HEK293 (cell line): ENCODE measurements around the gene PKIB.

Experiments used
- CTCF ChIA-PET: fragments of 350-600 bp; formaldehyde crosslinking; extraction: SDS; loops from one replicate; lab custom pipeline; 2021; ENCODE audit warnings: antibody characterized with exemption; lab: Yijun Ruan, JAX
- POLR2A ChIA-PET: fragments of 300-600 bp; formaldehyde crosslinking; extraction: SDS; loops from one replicate; lab custom pipeline; 2020; ENCODE audit warnings: antibody characterized with exemption, inconsistent platforms; lab: Yijun Ruan, JAX
- H3K27ac ChIP-seq: fragments of 200-500 bp; sonication (Bioruptor generic); 2 replicates; pipeline ENCODE4 v1.5.1; 2014; ENCODE audit warnings: low read depth, low read length, control low read depth, inconsistent platforms; ENCODE audit errors: extremely low read depth
- H3K36me3 ChIP-seq, 2 experiments: fragments of 200-500 bp in 1 of 2; sonication (Bioruptor generic) in 1 of 2; 1 replicate in 1 of 2; 2 replicates in 1 of 2; pipeline ENCODE4 v1.5.1; 2014 to 2017; ENCODE audit warnings: inconsistent platforms in 2 of 2, low read length in 2 of 2; ENCODE audit not compliant: control insufficient read depth in 2 of 2, insufficient read depth in 1 of 2
- H3K4me1 ChIP-seq: fragments of 200-500 bp; sonication (Bioruptor generic); 2 replicates; pipeline ENCODE4 v1.5.1; 2014; ENCODE audit warnings: mild to moderate bottlenecking, low read length, inconsistent platforms; ENCODE audit not compliant: control insufficient read depth, insufficient read depth
- H3K4me3 ChIP-seq: 2 replicates; pipeline ENCODE4 v1.5.1; 2011; ENCODE audit warnings: low read depth, mild to moderate bottlenecking, control low read depth, low read length, moderate library complexity
- H3K9me3 ChIP-seq: fragments of 200-500 bp; sonication (Bioruptor generic); 2 replicates; pipeline ENCODE4 v1.5.1; 2014; ENCODE audit warnings: low read depth, low read length, inconsistent platforms; ENCODE audit not compliant: control insufficient read depth, insufficient read depth
- BCL11B ChIP-seq: fragments of 450-650 bp; formaldehyde crosslinking; IDR thresholded peaks from 2 replicates; pipeline ENCODE4 v1.5.1; 2016; ENCODE audit warnings: low read depth, missing biosample characterization, missing genetic modification characterization
- GLIS1 ChIP-seq: fragments of 450-650 bp; formaldehyde crosslinking; IDR thresholded peaks from 2 replicates; pipeline ENCODE4 v1.5.1; 2016; ENCODE audit warnings: missing biosample characterization, missing genetic modification characterization
- KLF8 ChIP-seq: fragments of 450-650 bp; formaldehyde crosslinking; IDR thresholded peaks from 2 replicates; pipeline ENCODE4 v1.5.1; 2016; ENCODE audit warnings: missing biosample characterization, missing genetic modification characterization
- OVOL3 ChIP-seq: fragments of 450-650 bp; formaldehyde crosslinking; IDR thresholded peaks from 2 replicates; pipeline ENCODE4 v1.5.1; 2016; ENCODE audit warnings: missing biosample characterization, missing genetic modification characterization
- TCF7L2 ChIP-seq: IDR thresholded peaks from 2 replicates; pipeline ENCODE4 v1.6.1; 2011; ENCODE audit warnings: low read depth, mild to moderate bottlenecking, inconsistent platforms, low read length, moderate library complexity, borderline replicate concordance
- ZNF274 ChIP-seq, 2 experiments: fragments of 200-500 bp in 1 of 2; fragments of 450-650 bp in 1 of 2; sonication (Bioruptor generic) in 1 of 2; formaldehyde crosslinking in 1 of 2; IDR thresholded peaks; 2 replicates each; pipeline versions ENCODE4 v1.5.1 to v1.6.1; 2014 to 2016; ENCODE audit warnings: borderline replicate concordance in 1 of 2, inconsistent platforms in 1 of 2, low read length in 1 of 2, missing biosample characterization in 1 of 2, missing genetic modification characterization in 1 of 2
- ZNF37A ChIP-seq: fragments of 450-650 bp; IDR thresholded peaks from 2 replicates; pipeline ENCODE4 v1.5.1; 2018; ENCODE audit warnings: missing biosample characterization, missing genetic modification characterization
- ZNF391 ChIP-seq: fragments of 450-650 bp; formaldehyde crosslinking; IDR thresholded peaks from 2 replicates; pipeline ENCODE4 v1.5.1; 2016; ENCODE audit warnings: low read depth, missing biosample characterization, missing genetic modification characterization, borderline replicate concordance
- ZNF48 ChIP-seq: fragments of 450-650 bp; formaldehyde crosslinking; IDR thresholded peaks from 2 replicates; pipeline ENCODE4 v1.5.1; 2016; ENCODE audit warnings: missing biosample characterization, missing genetic modification characterization
- ZNF624 ChIP-seq: fragments of 450-650 bp; formaldehyde crosslinking; IDR thresholded peaks from 2 replicates; pipeline ENCODE4 v1.5.1; 2017; ENCODE audit warnings: missing biosample characterization, missing genetic modification characterization
- ZNF664 ChIP-seq: fragments of 450-650 bp; formaldehyde crosslinking; IDR thresholded peaks from 2 replicates; pipeline ENCODE4 v1.5.1; 2016; ENCODE audit warnings: missing biosample characterization, missing genetic modification characterization
- ZNF707 ChIP-seq: fragments of 450-650 bp; formaldehyde crosslinking; IDR thresholded peaks from 2 replicates; pipeline ENCODE4 v1.5.1; 2016; ENCODE audit warnings: missing biosample characterization, missing genetic modification characterization
- ZNF776 ChIP-seq: fragments of 450-650 bp; formaldehyde crosslinking; IDR thresholded peaks from 2 replicates; pipeline ENCODE4 v1.5.0; 2017; ENCODE audit warnings: missing biosample characterization, missing genetic modification characterization, borderline replicate concordance
- ZNF791 ChIP-seq: fragments of 450-650 bp; formaldehyde crosslinking; IDR thresholded peaks from 2 replicates; pipeline ENCODE4 v1.5.1; 2016; ENCODE audit warnings: missing biosample characterization, missing genetic modification characterization
- TF ChIP-seq, protein P1 (sequence below): fragments of 450-650 bp; formaldehyde crosslinking; IDR thresholded peaks from 2 replicates; pipeline ENCODE4 v1.5.1; 2016; ENCODE audit warnings: missing biosample characterization, missing genetic modification characterization
- TF ChIP-seq, protein P2 (sequence below): fragments of 450-650 bp; formaldehyde crosslinking; conservative IDR thresholded peaks from 2 replicates; pipeline ENCODE4 v1.5.1; 2016; ENCODE audit warnings: low read depth, missing biosample characterization, missing genetic modification characterization
- TF ChIP-seq, protein P3 (sequence below): fragments of 450-650 bp; formaldehyde crosslinking; IDR thresholded peaks from 2 replicates; pipeline ENCODE4 v1.5.1; 2016; ENCODE audit warnings: missing biosample characterization, missing genetic modification characterization, borderline replicate concordance
- TF ChIP-seq, protein P4 (sequence below): fragments of 450-650 bp; formaldehyde crosslinking; IDR thresholded peaks from 2 replicates; pipeline ENCODE4 v1.5.1; 2016; ENCODE audit warnings: missing biosample characterization, missing genetic modification characterization

The PKIB gene

DNA sequence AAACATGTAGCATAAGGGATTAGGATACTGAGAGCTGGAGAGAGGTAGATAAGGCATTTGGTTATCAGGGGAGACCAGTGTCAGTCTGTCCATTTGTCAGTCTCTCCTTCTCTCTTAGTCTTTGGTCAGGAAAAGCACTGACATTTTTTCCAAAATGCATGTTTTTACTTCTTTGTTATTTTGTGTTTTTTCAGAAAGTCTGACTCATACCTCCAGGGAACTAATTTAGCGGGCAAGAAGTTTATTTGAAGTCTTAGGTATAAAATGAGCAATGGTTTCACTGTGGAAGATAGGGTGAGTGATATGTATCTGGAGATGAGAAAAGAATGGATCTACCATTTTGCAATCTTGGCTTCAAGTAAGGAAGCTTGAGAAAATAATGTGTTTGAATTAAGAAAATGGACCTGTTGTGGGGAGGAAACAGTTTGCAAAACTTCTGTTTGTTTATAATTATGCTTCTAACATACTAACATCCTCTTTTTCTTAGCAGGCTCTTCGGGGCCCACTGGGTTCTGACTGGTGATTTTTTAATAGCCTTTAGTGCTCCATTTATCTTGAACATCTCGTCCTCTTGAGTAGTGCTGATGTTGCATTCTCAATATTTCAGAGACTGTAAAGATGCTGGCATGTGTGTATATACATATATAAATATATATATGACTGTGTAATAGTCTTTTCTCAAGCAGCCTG is 102.4 kb downstream of the PKIB start:
- no peaks in the 10 kb centered on the region for H3K36me3 ChIP-seq
- no peak overlapping the region for H3K27ac ChIP-seq
- ChIA-PET CTCF (interaction anchor here (0.6 to 3.2 kb wide), 4 partner anchors 15 to 127 kb away, joined by 3 to 15 read pairs (median 5); no protein-coding TSS in a partner anchor), POLR2A (no interaction called here)
- no peak overlapping the region for H3K4me3 ChIP-seq
- H3K9me3 ChIP-seq = no peaks in the 10 kb centered on the region
- H3K4me1 ChIP-seq = no peaks in the 10 kb centered on the region
- TF ChIP-seq, protein P1, sequence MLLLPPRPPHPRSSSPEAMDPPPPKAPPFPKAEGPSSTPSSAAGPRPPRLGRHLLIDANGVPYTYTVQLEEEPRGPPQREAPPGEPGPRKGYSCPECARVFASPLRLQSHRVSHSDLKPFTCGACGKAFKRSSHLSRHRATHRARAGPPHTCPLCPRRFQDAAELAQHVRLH = no peak
- TF ChIP-seq ZNF791 = no peak
- no peak for TF ChIP-seq ZNF664
- TF ChIP-seq ZNF707 (tag by site-specific recombination) = no peak
- TF ChIP-seq ZNF274 (IDR thresholded peaks at IDR 0.05; ENCODE audit: low read length) = no peak
- no peak for TF ChIP-seq ZNF274 (tag by site-specific recombination; IDR thresholded peaks at IDR 0.05; ENCODE audit: borderline replicate concordance)
- no peak for TF ChIP-seq ZNF48 (tag by site-specific recombination)
- no peak for TF ChIP-seq OVOL3 (tag by site-specific recombination)
- TF ChIP-seq, protein P2, sequence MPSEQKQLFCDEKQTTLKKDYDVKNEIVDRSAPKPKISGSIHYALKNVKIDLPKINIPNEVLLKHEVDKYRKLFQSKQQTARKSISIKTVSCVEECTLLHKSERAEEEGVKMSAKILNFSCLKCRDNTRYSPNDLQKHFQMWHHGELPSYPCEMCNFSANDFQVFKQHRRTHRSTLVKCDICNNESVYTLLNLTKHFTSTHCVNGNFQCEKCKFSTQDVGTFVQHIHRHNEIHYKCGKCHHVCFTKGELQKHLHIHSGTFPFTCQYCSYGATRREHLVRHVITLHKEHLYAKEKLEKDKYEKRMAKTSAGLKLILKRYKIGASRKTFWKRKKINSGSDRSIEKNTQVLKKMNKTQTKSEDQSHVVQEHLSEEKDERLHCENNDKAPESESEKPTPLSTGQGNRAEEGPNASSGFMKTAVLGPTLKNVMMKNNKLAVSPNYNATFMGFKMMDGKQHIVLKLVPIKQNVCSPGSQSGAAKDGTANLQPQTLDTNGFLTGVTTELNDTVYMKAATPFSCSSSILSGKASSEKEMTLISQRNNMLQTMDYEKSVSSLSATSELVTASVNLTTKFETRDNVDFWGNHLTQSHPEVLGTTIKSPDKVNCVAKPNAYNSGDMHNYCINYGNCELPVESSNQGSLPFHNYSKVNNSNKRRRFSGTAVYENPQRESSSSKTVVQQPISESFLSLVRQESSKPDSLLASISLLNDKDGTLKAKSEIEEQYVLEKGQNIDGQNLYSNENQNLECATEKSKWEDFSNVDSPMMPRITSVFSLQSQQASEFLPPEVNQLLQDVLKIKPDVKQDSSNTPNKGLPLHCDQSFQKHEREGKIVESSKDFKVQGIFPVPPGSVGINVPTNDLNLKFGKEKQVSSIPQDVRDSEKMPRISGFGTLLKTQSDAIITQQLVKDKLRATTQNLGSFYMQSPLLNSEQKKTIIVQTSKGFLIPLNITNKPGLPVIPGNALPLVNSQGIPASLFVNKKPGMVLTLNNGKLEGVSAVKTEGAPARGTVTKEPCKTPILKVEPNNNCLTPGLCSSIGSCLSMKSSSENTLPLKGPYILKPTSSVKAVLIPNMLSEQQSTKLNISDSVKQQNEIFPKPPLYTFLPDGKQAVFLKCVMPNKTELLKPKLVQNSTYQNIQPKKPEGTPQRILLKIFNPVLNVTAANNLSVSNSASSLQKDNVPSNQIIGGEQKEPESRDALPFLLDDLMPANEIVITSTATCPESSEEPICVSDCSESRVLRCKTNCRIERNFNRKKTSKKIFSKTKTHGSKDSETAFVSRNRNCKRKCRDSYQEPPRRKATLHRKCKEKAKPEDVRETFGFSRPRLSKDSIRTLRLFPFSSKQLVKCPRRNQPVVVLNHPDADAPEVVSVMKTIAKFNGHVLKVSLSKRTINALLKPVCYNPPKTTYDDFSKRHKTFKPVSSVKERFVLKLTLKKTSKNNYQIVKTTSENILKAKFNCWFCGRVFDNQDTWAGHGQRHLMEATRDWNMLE (tag by site-specific recombination) = no peak
- TF ChIP-seq ZNF776 (tag by site-specific recombination) = no peak
- TF ChIP-seq, protein P3, sequence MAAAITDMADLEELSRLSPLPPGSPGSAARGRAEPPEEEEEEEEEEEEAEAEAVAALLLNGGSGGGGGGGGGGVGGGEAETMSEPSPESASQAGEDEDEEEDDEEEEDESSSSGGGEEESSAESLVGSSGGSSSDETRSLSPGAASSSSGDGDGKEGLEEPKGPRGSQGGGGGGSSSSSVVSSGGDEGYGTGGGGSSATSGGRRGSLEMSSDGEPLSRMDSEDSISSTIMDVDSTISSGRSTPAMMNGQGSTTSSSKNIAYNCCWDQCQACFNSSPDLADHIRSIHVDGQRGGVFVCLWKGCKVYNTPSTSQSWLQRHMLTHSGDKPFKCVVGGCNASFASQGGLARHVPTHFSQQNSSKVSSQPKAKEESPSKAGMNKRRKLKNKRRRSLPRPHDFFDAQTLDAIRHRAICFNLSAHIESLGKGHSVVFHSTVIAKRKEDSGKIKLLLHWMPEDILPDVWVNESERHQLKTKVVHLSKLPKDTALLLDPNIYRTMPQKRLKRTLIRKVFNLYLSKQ (tag by site-specific recombination) = no peak
- TF ChIP-seq GLIS1 (tag by site-specific recombination) = no peak
- no peak for TF ChIP-seq TCF7L2
- no peak for TF ChIP-seq KLF8 (tag by site-specific recombination)
- TF ChIP-seq ZNF37A (tag by site-specific recombination) = no peak
- no peak for TF ChIP-seq BCL11B
- TF ChIP-seq, protein P4, sequence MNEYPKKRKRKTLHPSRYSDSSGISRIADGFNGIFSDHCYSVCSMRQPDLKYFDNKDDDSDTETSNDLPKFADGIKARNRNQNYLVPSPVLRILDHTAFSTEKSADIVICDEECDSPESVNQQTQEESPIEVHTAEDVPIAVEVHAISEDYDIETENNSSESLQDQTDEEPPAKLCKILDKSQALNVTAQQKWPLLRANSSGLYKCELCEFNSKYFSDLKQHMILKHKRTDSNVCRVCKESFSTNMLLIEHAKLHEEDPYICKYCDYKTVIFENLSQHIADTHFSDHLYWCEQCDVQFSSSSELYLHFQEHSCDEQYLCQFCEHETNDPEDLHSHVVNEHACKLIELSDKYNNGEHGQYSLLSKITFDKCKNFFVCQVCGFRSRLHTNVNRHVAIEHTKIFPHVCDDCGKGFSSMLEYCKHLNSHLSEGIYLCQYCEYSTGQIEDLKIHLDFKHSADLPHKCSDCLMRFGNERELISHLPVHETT (tag by site-specific recombination) = no peak
- TF ChIP-seq ZNF624 = no peak

DNA sequence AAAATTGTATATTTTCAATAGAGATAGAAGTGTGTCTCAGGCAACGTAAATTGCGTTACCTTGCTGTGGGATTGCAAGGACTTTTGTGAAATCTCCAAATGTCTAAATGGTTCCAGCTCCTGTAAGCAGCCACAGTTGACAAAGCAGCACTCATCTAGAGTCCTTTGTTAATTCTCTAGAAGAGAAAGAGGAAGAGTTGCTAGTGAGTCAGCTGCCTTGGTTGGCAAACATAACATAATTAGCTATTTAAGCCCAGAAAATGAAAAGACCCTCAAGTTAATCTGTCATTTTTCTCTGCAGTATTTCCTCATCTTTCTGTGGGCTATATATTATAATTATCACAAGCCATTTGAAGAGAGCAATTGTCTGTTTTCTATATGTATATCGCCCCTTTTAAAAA is 102.9 kb downstream of the PKIB start:
- Histone ChIP-seq H3K9me3 (no peaks in the 10 kb centered on the region), H3K4me1 (no peaks in the 10 kb centered on the region), H3K4me3 (no peak overlapping the region), H3K27ac (no peak overlapping the region), H3K36me3 (no peaks in the 10 kb centered on the region)
- ChIA-PET CTCF (interaction anchor here (1.1 to 3.2 kb wide), 3 partner anchors 14 to 221 kb away, joined by 4 to 15 read pairs (median 5); no protein-coding TSS in a partner anchor), POLR2A (no interaction called here)
- TF ChIP-seq ZNF391 (tag by site-specific recombination) = no peak
